NOMO-1 (cell line): ENCODE data around the gene COL4A1.
"Not testable (repeated sequence)": the region's sequence is repeated elsewhere in the genome, so short reads cannot be mapped to it uniquely, and the experiment has no call there.

Experiments used
- DNase-seq, 2 experiments: peaks; one replicate each; lab custom pipeline; 2025; ENCODE audit not compliant: unreplicated experiment in 2 of 2; lab: John Stamatoyannopoulos, UW

Gene COL4A1

GRCh38 chr13:110326263-110326904 is 19.4 kb upstream of the COL4A1 start:
- DNase-seq: no peak

GRCh38 chr13:110324026-110324749 is 17.2 kb upstream of the COL4A1 start:
- no peak for DNase-seq

- DNase-seq: no peak
Observed at GRCh38 chr13:110323172-110323891, 16.4 kb upstream of the COL4A1 start.

GRCh38 chr13:110322828-110323171 is 15.8 kb upstream of the COL4A1 start:
- no peak for DNase-seq

GRCh38 chr13:110322126-110322827 is 15.3 kb upstream of the COL4A1 start:
- DNase-seq: no peak

GRCh38 chr13:110321573-110321972 is 14.6 kb upstream of the COL4A1 start:
- DNase-seq: not testable (repeated sequence)

- DNase-seq: no peak
Observed at GRCh38 chr13:110320645-110321044, 13.7 kb upstream of the COL4A1 start.

- no peak for DNase-seq
Observed at GRCh38 chr13:110319774-110320509, 13.0 kb upstream of the COL4A1 start.

GRCh38 chr13:110319397-110319773 is 12.4 kb upstream of the COL4A1 start:
- DNase-seq: no peak

- no peak for DNase-seq
Observed at GRCh38 chr13:110318920-110319319, 12.0 kb upstream of the COL4A1 start.

GRCh38 chr13:110317496-110318195 is 10.7 kb upstream of the COL4A1 start:
- no peak for DNase-seq

GRCh38 chr13:110317093-110317492 is 10.1 kb upstream of the COL4A1 start:
- DNase-seq: no peak

GRCh38 chr13:110316196-110316595 is 9.2 kb upstream of the COL4A1 start:
- no peak for DNase-seq

GRCh38 chr13:110314516-110315245 is 7.7 kb upstream of the COL4A1 start:
- no peak for DNase-seq

GRCh38 chr13:110313733-110314132 is 6.8 kb upstream of the COL4A1 start:
- DNase-seq: not testable (repeated sequence)

GRCh38 chr13:110313261-110313660 is 6.3 kb upstream of the COL4A1 start:
- not testable (repeated sequence) for DNase-seq

GRCh38 chr13:110312339-110313031 is 5.5 kb upstream of the COL4A1 start:
- DNase-seq: no peak

- DNase-seq: no peak
Observed at GRCh38 chr13:110311443-110312338, 4.7 kb upstream of the COL4A1 start.
